ENCODE results near the gene ATOSA. TPM values are rescaled to one million over a fixed set of nuclear protein-coding genes. Genes with fewer than 3 reads are reported as not detected.

ATOSA gene, protein sequence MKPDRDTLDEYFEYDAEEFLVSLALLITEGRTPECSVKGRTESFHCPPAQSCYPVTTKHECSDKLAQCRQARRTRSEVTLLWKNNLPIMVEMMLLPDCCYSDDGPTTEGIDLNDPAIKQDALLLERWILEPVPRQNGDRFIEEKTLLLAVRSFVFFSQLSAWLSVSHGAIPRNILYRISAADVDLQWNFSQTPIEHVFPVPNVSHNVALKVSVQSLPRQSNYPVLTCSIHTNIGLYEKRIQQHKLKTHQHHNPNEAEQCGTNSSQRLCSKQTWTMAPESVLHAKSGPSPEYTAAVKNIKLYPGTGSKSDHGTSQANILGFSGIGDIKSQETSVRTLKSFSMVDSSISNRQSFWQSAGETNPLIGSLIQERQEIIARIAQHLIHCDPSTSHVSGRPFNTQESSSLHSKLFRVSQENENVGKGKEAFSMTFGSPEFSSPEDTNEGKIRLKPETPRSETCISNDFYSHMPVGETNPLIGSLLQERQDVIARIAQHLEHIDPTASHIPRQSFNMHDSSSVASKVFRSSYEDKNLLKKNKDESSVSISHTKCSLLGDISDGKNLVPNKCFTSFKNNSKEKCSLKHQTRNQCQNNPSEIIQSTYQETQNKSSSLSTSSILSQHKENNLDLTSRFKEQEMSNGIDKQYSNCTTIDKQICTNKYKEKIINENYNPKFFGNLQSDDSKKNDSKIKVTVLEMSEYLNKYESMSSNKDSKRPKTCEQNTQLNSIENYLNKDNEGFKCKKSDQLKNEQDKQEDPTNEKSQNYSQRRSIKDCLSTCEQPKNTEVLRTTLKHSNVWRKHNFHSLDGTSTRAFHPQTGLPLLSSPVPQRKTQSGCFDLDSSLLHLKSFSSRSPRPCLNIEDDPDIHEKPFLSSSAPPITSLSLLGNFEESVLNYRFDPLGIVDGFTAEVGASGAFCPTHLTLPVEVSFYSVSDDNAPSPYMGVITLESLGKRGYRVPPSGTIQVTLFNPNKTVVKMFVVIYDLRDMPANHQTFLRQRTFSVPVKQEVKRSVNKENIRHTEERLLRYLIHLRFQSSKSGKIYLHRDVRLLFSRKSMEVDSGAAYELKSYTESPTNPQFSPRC
- 13.9 and 23.6 TPM in 2 replicates for total RNA-seq
- polyA plus RNA-seq = 10.8 and 19.9 TPM in 2 replicates

DNA sequence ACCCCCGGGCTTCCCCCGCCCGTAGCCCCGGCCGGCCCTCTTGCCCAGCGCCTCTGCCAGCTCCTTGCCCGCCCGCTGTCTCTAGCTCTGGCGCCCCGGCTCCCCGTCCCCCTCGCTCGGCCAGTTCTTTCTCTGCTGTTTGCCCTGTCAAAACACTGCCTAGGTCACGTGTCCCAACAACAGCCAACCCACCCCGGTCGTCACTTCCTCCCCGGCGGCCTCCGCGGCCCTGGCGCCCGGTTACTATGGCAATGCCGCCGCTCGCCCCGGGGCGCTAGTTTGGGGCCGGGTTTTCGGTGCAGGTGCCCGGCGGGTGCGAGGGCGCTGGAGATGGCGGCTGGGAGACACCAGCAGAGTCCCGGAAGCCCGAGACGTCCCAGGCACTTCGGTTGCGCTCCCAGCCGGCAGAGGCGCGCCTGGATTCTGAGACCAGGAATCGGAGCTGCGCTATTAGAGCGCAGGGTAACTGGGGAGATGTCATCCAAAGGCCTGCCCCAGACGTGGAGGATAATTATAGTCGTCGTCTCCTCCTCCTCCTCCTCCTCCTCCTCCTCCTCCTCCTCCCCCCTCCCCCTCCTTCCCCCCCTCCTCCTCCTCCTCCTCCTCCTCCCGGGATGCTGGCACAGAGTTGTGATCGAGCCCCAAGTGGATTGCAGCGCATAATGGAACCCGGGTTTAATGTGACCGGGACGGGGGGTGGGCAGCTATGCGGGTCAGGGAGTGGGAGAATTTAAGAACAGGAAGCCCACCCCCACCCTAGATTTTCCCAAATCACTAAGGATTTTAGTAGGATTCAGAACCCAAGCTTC is at the start of gene ATOSA:
TSS of gene ATOSA (minus strand) at position 157 of the 809 bp plus-strand sequence. CDS start 1,367 bp downstream, outside the sequence.
- Histone ChIP-seq H3K27ac (peak within 1 kb of the TSS; percentile 92), H3K27me3 (no peaks in the 10 kb centered on the region), H3K36me3 (peaks cover 11% of the 10 kb centered on the region), H3K4me3 (peak within 1 kb of the TSS; percentile 79), H3K4me1 (ENCODE audit: low read depth) (peaks cover 21% of the 10 kb centered on the region), H3K9me3 (ENCODE audit: low read depth) (no peaks in the 10 kb centered on the region)
- TF ChIP-seq, protein P1, sequence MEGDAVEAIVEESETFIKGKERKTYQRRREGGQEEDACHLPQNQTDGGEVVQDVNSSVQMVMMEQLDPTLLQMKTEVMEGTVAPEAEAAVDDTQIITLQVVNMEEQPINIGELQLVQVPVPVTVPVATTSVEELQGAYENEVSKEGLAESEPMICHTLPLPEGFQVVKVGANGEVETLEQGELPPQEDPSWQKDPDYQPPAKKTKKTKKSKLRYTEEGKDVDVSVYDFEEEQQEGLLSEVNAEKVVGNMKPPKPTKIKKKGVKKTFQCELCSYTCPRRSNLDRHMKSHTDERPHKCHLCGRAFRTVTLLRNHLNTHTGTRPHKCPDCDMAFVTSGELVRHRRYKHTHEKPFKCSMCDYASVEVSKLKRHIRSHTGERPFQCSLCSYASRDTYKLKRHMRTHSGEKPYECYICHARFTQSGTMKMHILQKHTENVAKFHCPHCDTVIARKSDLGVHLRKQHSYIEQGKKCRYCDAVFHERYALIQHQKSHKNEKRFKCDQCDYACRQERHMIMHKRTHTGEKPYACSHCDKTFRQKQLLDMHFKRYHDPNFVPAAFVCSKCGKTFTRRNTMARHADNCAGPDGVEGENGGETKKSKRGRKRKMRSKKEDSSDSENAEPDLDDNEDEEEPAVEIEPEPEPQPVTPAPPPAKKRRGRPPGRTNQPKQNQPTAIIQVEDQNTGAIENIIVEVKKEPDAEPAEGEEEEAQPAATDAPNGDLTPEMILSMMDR (IDR thresholded peaks at IDR 0.05; ENCODE audit: low read depth, low read length) = no peak
- DNase-seq (ENCODE audit: low read depth in 1 of 2, low spot score in 1 of 2) = peak; percentile 89 to 93

DNA sequence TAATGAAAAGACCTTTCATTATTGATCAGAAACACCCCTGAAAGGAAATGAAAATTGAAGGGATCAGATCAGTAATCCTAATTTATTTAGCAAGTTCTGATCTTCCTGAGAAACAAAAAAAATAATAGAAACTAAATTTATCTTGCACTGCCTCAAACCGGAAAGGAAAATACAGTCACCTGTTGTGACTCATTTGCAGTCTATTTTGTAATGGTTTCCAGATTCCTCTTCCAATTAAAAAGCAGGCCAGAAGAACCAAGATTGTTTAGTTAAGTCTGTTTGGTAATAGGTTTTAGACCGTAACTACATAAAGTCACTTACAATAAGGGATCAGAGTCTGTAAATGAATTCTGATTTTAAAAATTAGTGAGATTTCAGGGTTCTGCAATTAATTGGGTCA is 49.7 kb upstream of the ATOSA start:
- H3K9me3 ChIP-seq (ENCODE audit: low read depth) = no peaks in the 10 kb centered on the region
- H3K4me1 ChIP-seq (ENCODE audit: low read depth) = peaks cover 4% of the 10 kb centered on the region
- no peaks in the 10 kb centered on the region for H3K27me3 ChIP-seq
- H3K4me3 ChIP-seq = no peak overlapping the region
- H3K27ac ChIP-seq = no peak overlapping the region
- TF ChIP-seq, protein P1 (IDR thresholded peaks at IDR 0.05; ENCODE audit: low read depth, low read length) = no peak
- H3K36me3 ChIP-seq = no peaks in the 10 kb centered on the region
- DNase-seq (ENCODE audit: low read depth in 1 of 2, low spot score in 1 of 2) = peak in 1 of 2 donors; percentile 24

DNA sequence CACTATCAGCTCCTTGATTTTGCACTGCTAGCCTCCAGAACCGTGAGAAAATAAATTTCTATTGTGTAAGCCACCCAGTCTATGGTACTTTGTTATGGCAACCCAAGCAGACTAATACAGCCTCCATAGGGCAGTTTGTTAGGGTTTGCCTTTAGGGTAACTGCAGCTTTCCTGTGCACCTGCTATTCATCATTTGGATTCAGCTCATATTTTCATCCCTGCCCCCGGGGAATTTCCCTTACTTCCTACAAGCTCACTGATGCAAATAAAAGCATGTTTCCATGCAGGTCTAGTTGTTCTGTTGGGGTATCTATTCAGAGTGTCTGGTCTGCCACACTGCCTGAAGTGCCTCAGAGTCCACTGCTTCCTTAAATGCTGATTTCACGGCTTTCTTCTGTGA is 48.6 kb upstream of the ATOSA start:
- Histone ChIP-seq H3K36me3 (no peaks in the 10 kb centered on the region), H3K27ac (no peak overlapping the region), H3K27me3 (no peaks in the 10 kb centered on the region), H3K4me3 (no peak overlapping the region), H3K9me3 (ENCODE audit: low read depth) (no peaks in the 10 kb centered on the region), H3K4me1 (ENCODE audit: low read depth) (peaks cover 4% of the 10 kb centered on the region)
- TF ChIP-seq, protein P1 (IDR thresholded peaks at IDR 0.05; ENCODE audit: low read depth, low read length) = no peak
- DNase-seq (ENCODE audit: low read depth in 1 of 2, low spot score in 1 of 2) = no peak

DNA sequence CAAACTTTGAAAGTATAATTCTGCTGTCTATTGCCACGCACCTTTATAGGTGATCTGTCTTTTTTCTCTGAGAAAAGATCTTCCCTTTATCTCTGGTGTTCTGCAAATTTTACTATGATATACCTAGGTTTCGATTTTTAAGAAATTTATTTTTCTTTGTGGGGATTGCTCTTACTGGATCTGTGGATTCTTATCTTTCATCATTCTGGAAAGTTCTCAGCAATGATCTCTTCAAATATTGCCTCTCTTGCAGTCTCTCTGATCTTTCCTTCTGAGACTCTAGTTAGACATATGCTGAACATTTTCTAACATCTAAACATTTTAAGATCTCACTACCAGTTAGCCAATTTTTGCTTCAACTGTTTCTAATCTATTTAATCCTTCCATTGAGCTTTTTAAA is 47.0 kb upstream of the ATOSA start:
- TF ChIP-seq, protein P1 (IDR thresholded peaks at IDR 0.05; ENCODE audit: low read depth, low read length) = no peak
- Histone ChIP-seq H3K4me1 (ENCODE audit: low read depth) (peaks cover 4% of the 10 kb centered on the region), H3K4me3 (no peak overlapping the region), H3K9me3 (ENCODE audit: low read depth) (no peaks in the 10 kb centered on the region), H3K27ac (no peak overlapping the region), H3K27me3 (no peaks in the 10 kb centered on the region), H3K36me3 (no peaks in the 10 kb centered on the region)
- no peak for DNase-seq (ENCODE audit: low read depth in 1 of 2, low spot score in 1 of 2)

DNA sequence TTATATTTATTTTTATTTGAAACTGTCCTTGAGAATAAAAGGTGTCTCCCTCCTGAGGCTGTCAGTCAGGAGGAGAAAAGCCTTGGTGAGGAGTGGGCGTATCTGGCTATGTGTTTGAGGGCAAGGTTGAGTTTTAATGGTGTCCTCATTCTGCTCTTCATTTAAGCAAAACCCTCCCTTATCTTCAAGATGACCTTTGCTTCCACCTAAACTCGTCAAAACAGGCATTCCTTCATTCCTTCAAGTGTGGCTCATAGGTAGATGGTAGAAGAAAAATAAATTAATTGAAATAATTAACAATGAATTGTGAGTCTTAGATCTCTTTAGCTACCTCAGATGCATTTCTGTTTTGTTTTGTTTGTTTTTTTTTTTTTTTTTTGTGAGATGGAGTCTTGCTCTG is 39.4 kb upstream of the ATOSA start:
- TF ChIP-seq, protein P1 (IDR thresholded peaks at IDR 0.05; ENCODE audit: low read depth, low read length) = no peak
- Histone ChIP-seq H3K9me3 (ENCODE audit: low read depth) (no peaks in the 10 kb centered on the region), H3K27ac (no peak overlapping the region), H3K36me3 (no peaks in the 10 kb centered on the region), H3K4me3 (no peak overlapping the region), H3K4me1 (ENCODE audit: low read depth) (no peaks in the 10 kb centered on the region), H3K27me3 (no peaks in the 10 kb centered on the region)
- no peak for DNase-seq (ENCODE audit: low read depth in 1 of 2, low spot score in 1 of 2)
